HEK293 (cell line): Measurements from ENCODE around the gene DNASE1.

Source experiments
- CTCF ChIA-PET: fragments of 350-600 bp; formaldehyde crosslinking; extraction: SDS; loops from one replicate; lab custom pipeline; 2021; ENCODE audit warnings: antibody characterized with exemption; lab: Yijun Ruan, JAX
- POLR2A ChIA-PET: fragments of 300-600 bp; formaldehyde crosslinking; extraction: SDS; loops from one replicate; lab custom pipeline; 2020; ENCODE audit warnings: antibody characterized with exemption, inconsistent platforms; lab: Yijun Ruan, JAX
- H3K27ac ChIP-seq: fragments of 200-500 bp; sonication (Bioruptor generic); 2 replicates; pipeline ENCODE4 v1.5.1; 2014; ENCODE audit warnings: low read depth, low read length, control low read depth, inconsistent platforms; ENCODE audit errors: extremely low read depth
- H3K36me3 ChIP-seq, 2 experiments: fragments of 200-500 bp in 1 of 2; sonication (Bioruptor generic) in 1 of 2; 1 replicate in 1 of 2; 2 replicates in 1 of 2; pipeline ENCODE4 v1.5.1; 2014 to 2017; ENCODE audit warnings: inconsistent platforms in 2 of 2, low read length in 2 of 2; ENCODE audit not compliant: control insufficient read depth in 2 of 2, insufficient read depth in 1 of 2
- H3K4me1 ChIP-seq: fragments of 200-500 bp; sonication (Bioruptor generic); 2 replicates; pipeline ENCODE4 v1.5.1; 2014; ENCODE audit warnings: mild to moderate bottlenecking, low read length, inconsistent platforms; ENCODE audit not compliant: control insufficient read depth, insufficient read depth
- H3K4me3 ChIP-seq: 2 replicates; pipeline ENCODE4 v1.5.1; 2011; ENCODE audit warnings: low read depth, mild to moderate bottlenecking, control low read depth, low read length, moderate library complexity
- H3K9me3 ChIP-seq: fragments of 200-500 bp; sonication (Bioruptor generic); 2 replicates; pipeline ENCODE4 v1.5.1; 2014; ENCODE audit warnings: low read depth, low read length, inconsistent platforms; ENCODE audit not compliant: control insufficient read depth, insufficient read depth
- HOXD13 ChIP-seq: sonication (generic); formaldehyde crosslinking; IDR thresholded peaks from 2 replicates; pipeline ENCODE4 v1.8.0; 2022; ENCODE audit warnings: missing genetic modification reagents, borderline replicate concordance
- IKZF3 ChIP-seq: fragments of 450-650 bp; IDR thresholded peaks from 2 replicates; pipeline ENCODE4 v1.5.0; 2018; ENCODE audit warnings: missing biosample characterization, mild to moderate bottlenecking, missing genetic modification characterization, moderate library complexity
- MYNN ChIP-seq: fragments of 450-650 bp; formaldehyde crosslinking; IDR thresholded peaks from 2 replicates; pipeline ENCODE4 v1.5.1; 2016; ENCODE audit warnings: missing biosample characterization, missing genetic modification characterization, borderline replicate concordance
- PATZ1 ChIP-seq: fragments of 450-650 bp; formaldehyde crosslinking; IDR thresholded peaks from 2 replicates; pipeline ENCODE4 v1.5.1; 2016; ENCODE audit warnings: missing biosample characterization, missing genetic modification characterization
- PBX3 ChIP-seq: sonication (generic); formaldehyde crosslinking; IDR thresholded peaks from 2 replicates; pipeline ENCODE4 v1.8.1; 2022; ENCODE audit warnings: mild to moderate bottlenecking, moderate library complexity, missing genetic modification reagents
- PRDM10 ChIP-seq: fragments of 450-650 bp; formaldehyde crosslinking; IDR thresholded peaks from 2 replicates; pipeline ENCODE4 v1.5.1; 2016; ENCODE audit warnings: missing biosample characterization, missing genetic modification characterization
- PRDM2 ChIP-seq: fragments of 450-650 bp; formaldehyde crosslinking; IDR thresholded peaks from 2 replicates; pipeline ENCODE4 v1.5.1; 2016; ENCODE audit warnings: missing biosample characterization, missing genetic modification characterization, borderline replicate concordance
- SALL2 ChIP-seq: fragments of 450-650 bp; formaldehyde crosslinking; IDR thresholded peaks from 2 replicates; pipeline ENCODE4 v1.5.0; 2017; ENCODE audit warnings: missing biosample characterization, mild to moderate bottlenecking, missing genetic modification characterization, borderline replicate concordance
- SETDB1 ChIP-seq: IDR thresholded peaks from one replicate; pipeline ENCODE4 v1.6.1; 2017; ENCODE audit warnings: mild to moderate bottlenecking, low read length, moderate library complexity, mixed read lengths; ENCODE audit not compliant: insufficient read length
- SP2 ChIP-seq: fragments of 450-650 bp; formaldehyde crosslinking; IDR thresholded peaks from 2 replicates; pipeline ENCODE4 v1.5.1; 2016; ENCODE audit warnings: missing biosample characterization, missing genetic modification characterization
- ZBTB21 ChIP-seq: fragments of 450-650 bp; formaldehyde crosslinking; IDR thresholded peaks from 2 replicates; pipeline ENCODE4 v1.5.1; 2017; ENCODE audit warnings: missing biosample characterization, missing genetic modification characterization
- ZBTB48 ChIP-seq: fragments of 450-650 bp; formaldehyde crosslinking; IDR thresholded peaks from 2 replicates; pipeline ENCODE4 v1.5.1; 2016; ENCODE audit warnings: missing biosample characterization, missing genetic modification characterization
- ZFP3 ChIP-seq: fragments of 450-650 bp; formaldehyde crosslinking; IDR thresholded peaks from 2 replicates; pipeline ENCODE4 v1.5.1; 2016; ENCODE audit warnings: low read depth, missing biosample characterization, missing genetic modification characterization
- ZIC2 ChIP-seq: fragments of 450-650 bp; formaldehyde crosslinking; IDR thresholded peaks from 2 replicates; pipeline ENCODE4 v1.5.1; 2016; ENCODE audit warnings: missing biosample characterization, missing genetic modification characterization
- ZNF112 ChIP-seq: fragments of 450-650 bp; formaldehyde crosslinking; IDR thresholded peaks from 2 replicates; pipeline ENCODE4 v1.5.0; 2017; ENCODE audit warnings: missing biosample characterization, missing genetic modification characterization
- ZNF169 ChIP-seq: fragments of 450-650 bp; formaldehyde crosslinking; IDR thresholded peaks from 2 replicates; pipeline ENCODE4 v1.5.1; 2016; ENCODE audit warnings: missing biosample characterization, missing genetic modification characterization
- ZNF366 ChIP-seq: fragments of 450-650 bp; formaldehyde crosslinking; conservative IDR thresholded peaks from 2 replicates; pipeline ENCODE4 v1.5.1; 2016; ENCODE audit warnings: missing biosample characterization, missing genetic modification characterization
- ZNF391 ChIP-seq: fragments of 450-650 bp; formaldehyde crosslinking; IDR thresholded peaks from 2 replicates; pipeline ENCODE4 v1.5.1; 2016; ENCODE audit warnings: low read depth, missing biosample characterization, missing genetic modification characterization, borderline replicate concordance
- ZNF488 ChIP-seq: fragments of 450-650 bp; formaldehyde crosslinking; IDR thresholded peaks from 2 replicates; pipeline ENCODE4 v1.5.1; 2016; ENCODE audit warnings: missing biosample characterization, missing genetic modification characterization
- ZNF623 ChIP-seq: fragments of 450-650 bp; formaldehyde crosslinking; IDR thresholded peaks from 2 replicates; pipeline ENCODE4 v1.5.1; 2016; ENCODE audit warnings: missing biosample characterization, missing genetic modification characterization
- ZNF629 ChIP-seq: fragments of 450-650 bp; formaldehyde crosslinking; IDR thresholded peaks from 2 replicates; pipeline ENCODE4 v1.5.1; 2017; ENCODE audit warnings: missing biosample characterization, missing genetic modification characterization
- ZNF701 ChIP-seq: fragments of 450-650 bp; formaldehyde crosslinking; IDR thresholded peaks from 2 replicates; pipeline ENCODE4 v1.5.1; 2016; ENCODE audit warnings: missing biosample characterization, missing genetic modification characterization
- ZNF707 ChIP-seq: fragments of 450-650 bp; formaldehyde crosslinking; IDR thresholded peaks from 2 replicates; pipeline ENCODE4 v1.5.1; 2016; ENCODE audit warnings: missing biosample characterization, missing genetic modification characterization
- ZNF792 ChIP-seq: fragments of 450-650 bp; formaldehyde crosslinking; IDR thresholded peaks from 2 replicates; pipeline ENCODE4 v1.5.1; 2016; ENCODE audit warnings: missing biosample characterization, missing genetic modification characterization
- ZNF830 ChIP-seq: fragments of 450-650 bp; IDR thresholded peaks from 2 replicates; pipeline ENCODE4 v1.5.0; 2018; ENCODE audit warnings: missing biosample characterization, missing genetic modification characterization, low read depth, mild to moderate bottlenecking, moderate library complexity
- ZNF843 ChIP-seq: fragments of 450-650 bp; formaldehyde crosslinking; IDR thresholded peaks from 2 replicates; pipeline ENCODE4 v1.5.1; 2016; ENCODE audit warnings: missing biosample characterization, missing genetic modification characterization

DNASE1 gene

GRCh38 chr16:3694051-3694450 is 39.6 kb downstream of the DNASE1 start:
- Histone ChIP-seq H3K36me3 (peaks cover 10 to 20% of the 10 kb centered on the region in 2 experiments; a peak in 2 of 3 replicates), H3K4me1 (no peaks in the 10 kb centered on the region), H3K9me3 (no peaks in the 10 kb centered on the region), H3K27ac (no peak overlapping the region), H3K4me3 (no peak overlapping the region)
- POLR2A ChIA-PET, result no interaction called here
- CTCF ChIA-PET, result interaction anchor here (0.6 kb wide), 1 partner anchor 13 kb away, joined by 3 read pairs; no protein-coding TSS in a partner anchor
- TF ChIP-seq ZNF623 (tag by site-specific recombination), result no peak
- TF ChIP-seq PRDM10 (tag by site-specific recombination), result 0 out of 2 replicates have a peak, but pooled peaks have one; percentile 9
- TF ChIP-seq ZNF843 (tag by site-specific recombination), result no peak
- TF ChIP-seq PRDM2 (tag by site-specific recombination), result no peak
- TF ChIP-seq ZIC2 (tag by site-specific recombination), result no peak
- TF ChIP-seq SALL2, result no peak
- TF ChIP-seq ZNF169 (tag by site-specific recombination), result no peak
- TF ChIP-seq ZNF488 (tag by site-specific recombination), result no peak
- TF ChIP-seq ZNF830 (tag by site-specific recombination), result no peak
- TF ChIP-seq ZNF391 (tag by site-specific recombination), result no peak
- TF ChIP-seq ZNF707 (tag by site-specific recombination), result no peak
- TF ChIP-seq PATZ1 (tag by site-specific recombination), result peak; percentile 16; the same call in 1 of the 2 replicates
- no peak for TF ChIP-seq ZBTB48 (tag by site-specific recombination)
- TF ChIP-seq HOXD13, result no peak
- TF ChIP-seq IKZF3 (tag by site-specific recombination), result peak; percentile 51; the same call in 1 of the 2 replicates
- TF ChIP-seq ZNF112 (tag by site-specific recombination), result no peak
- TF ChIP-seq SP2, result no peak
- TF ChIP-seq ZFP3, result no peak
- TF ChIP-seq PBX3 (CRISPR knock-in tag), result no peak
- TF ChIP-seq ZNF366 (tag by site-specific recombination), result no peak; the same call in 1 of the 2 replicates
- no peak for TF ChIP-seq SETDB1
- peak; percentile 83 for TF ChIP-seq ZNF629 (tag by site-specific recombination)
- TF ChIP-seq ZNF701 (tag by site-specific recombination), result no peak
- TF ChIP-seq MYNN (tag by site-specific recombination), result no peak
- no peak for TF ChIP-seq ZNF792
- TF ChIP-seq ZBTB21, result 0 out of 2 replicates have a peak, but pooled peaks have one; percentile 14
